ENCODE results near the gene IGFBP6.

Gene IGFBP6

GRCh38 chr12:53097564-53098353, at the start of gene IGFBP6:
IGFBP6 (plus strand) TSS chr12:53097667; CDS start chr12:53097718, 51 bp downstream.
- in situ Hi-C loops (cut with HindIII; ENCODE audit: low sequenced_read_pairs), result no loop called here

DNA sequence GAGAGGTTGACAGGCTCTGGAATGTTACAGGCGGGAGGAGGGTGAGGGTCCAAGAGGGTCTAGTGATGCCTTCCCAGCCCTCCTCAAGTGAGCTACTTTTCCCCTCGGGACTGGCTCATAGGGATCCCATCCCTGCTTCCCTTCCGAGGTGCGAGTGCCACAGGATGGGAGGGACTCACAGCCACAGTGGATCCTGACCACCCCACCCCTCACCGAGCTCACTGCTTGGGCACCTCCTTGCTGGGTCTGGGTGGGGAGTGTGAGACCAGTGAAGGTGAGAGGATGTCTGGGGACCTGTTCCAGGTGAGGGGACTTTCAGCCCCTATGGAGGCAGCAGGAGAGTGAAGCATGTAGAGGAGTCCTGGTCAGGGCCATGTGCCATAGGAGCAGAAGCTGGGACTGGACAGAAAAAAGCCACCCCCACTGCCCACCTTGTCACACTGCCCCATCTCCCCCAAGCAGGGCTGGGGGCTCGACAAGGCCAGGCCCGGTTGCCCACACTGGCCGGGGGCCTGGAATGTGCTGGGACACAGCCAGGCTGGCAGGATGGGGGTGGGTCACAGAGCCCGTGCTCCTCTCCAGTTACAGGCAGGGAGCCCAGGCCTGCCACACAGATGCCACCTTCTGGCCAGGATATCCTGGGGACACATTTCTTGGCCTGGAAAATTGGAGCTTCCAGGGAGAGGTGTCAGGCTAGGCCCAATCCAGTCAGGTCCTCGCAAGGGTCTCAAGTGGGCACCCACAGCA, 49.3 kb upstream of the IGFBP6 start:
- in situ Hi-C loops (cut with HindIII; ENCODE audit: low sequenced_read_pairs), result no loop called here

DNA sequence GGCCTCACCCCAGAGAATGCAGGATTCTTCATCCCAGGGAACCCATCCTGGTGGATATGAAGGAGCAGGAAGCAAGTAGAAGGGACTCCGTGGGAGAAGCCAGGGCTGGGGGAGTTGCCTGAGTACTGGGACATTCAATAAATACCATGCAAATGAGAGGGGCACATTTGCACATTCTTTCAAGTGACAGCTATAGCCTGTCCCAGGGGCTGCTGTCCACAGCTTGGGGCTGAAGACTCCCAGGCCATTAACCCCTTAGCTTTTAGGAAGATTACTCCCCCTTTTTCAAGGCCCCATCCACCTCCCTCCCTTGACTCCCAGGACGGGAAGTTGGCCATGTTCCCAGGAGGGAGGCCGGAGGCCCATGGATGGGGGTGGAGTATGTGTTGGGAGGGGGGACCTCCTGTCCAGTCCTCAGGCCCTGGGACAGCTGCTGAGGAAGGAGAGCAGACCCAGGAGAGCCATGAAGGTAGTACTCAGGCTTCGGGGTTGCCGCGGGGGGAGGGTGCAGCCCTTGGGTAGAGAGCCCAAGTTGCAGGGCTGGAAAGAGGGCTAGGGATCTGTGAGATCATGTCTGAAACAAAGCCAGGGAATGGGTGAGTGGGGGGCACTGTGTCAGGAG, 48.6 kb upstream of the IGFBP6 start:
- in situ Hi-C loops (cut with HindIII; ENCODE audit: low sequenced_read_pairs), result no loop called here

- in situ Hi-C loops (cut with HindIII; ENCODE audit: low sequenced_read_pairs), result no loop called here
Measured at GRCh38 chr12:53049571-53050318, 47.7 kb upstream of the IGFBP6 start, which contains the start of gene TNS2. TNS2 (plus strand) TSS chr12:53050065; CDS start chr12:53050186, 121 bp downstream.

DNA sequence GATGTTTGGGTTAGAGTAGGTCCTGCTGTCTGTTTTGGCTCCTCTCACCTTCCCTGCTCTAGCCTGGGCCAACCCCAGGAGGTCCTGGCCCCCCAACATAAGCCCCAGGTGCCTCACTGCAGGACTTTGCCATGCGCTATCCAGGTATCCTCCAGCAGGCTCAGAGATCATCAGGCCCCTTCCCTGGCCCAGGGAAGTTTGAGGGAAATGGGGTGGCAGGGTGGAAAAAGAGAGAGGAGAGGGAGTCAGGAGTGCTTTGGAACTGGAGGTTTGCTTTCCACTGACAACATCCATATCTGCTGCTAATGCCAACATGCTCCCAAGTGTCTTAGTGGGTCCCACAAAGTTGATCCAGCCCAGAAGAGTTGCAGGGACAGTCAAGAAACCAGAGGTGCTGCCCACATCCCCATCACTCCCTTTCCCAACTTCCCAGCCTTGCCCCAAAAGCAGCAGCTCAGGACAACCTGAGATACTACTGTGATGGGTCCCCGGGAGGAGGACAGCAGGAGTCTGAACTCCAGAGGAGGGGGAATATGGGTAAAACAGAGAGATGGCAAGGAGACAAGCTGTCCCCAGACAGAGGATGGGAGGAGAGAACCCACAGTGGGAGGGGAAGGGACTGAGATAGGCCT, 46.9 kb upstream of the IGFBP6 start:
- in situ Hi-C loops (cut with HindIII; ENCODE audit: low sequenced_read_pairs), result no loop called here

GRCh38 chr12:53051058-53051880, 46.2 kb upstream of the IGFBP6 start:
- in situ Hi-C loops (cut with HindIII; ENCODE audit: low sequenced_read_pairs), result no loop called here

DNA sequence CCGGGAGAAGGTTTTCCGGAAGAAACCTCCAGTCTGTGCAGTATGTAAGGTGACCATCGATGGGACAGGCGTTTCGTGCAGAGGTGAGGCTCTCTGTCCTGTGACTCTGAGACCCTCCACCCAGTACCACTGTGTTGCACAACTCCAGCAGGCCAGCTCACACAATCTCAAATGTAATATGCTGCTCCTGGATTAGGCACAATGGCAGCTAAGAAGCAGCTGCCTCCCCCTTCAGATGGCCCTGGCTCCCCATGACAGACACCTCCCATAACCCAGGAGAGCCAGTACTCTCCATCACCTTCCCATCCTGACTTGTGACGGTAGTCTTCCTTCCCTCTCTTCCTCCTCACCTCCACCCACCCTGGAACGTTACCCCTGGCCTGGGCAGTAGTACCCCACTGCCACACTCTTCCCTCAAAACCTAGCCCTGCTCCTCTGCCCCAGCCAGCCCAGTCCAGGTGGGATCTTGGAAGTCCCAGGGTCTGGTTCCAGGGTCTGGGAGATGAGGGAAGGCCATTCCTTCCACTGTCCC, 45.5 kb upstream of the IGFBP6 start:
- in situ Hi-C loops (cut with HindIII; ENCODE audit: low sequenced_read_pairs), result no loop called here

DNA sequence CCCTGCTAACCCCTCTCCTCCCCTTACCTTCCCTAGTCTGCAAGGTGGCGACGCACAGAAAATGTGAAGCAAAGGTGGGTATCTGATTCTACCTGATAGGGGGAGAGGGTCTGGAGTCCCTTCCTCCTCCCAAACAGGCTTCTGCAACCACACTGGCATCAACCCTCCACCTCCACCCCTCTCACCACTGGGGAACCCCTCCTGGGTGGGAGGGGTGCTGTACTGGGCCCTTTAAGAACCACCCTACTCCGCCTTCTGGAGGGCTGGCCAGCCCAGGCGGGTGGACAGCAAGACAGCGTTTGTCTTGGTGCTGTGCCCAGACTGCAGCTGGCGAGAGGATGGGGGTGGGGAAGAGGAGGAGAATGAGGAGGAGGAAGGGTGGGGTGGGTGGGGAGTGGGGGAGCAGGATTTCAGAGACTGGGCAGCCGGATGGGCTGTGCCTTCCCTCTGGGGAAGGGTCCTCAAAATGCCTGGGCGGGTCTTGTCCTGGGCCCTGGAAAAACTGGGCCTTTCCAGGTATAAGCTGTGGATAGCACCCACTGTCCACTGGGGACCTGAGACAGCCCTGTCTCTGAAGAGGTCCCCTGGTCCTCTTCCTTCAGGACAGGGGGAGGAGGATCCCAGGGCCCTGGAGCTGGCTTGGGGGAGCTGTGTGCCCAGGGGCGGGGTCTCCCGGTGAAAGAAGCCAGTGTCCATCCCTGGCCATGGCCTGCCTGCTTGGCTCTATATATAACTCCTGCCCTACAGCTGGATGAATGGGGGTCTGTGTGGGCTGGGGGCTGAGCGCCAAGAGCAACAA, 44.8 kb upstream of the IGFBP6 start:
- in situ Hi-C loops (cut with HindIII; ENCODE audit: low sequenced_read_pairs), result no loop called here

DNA sequence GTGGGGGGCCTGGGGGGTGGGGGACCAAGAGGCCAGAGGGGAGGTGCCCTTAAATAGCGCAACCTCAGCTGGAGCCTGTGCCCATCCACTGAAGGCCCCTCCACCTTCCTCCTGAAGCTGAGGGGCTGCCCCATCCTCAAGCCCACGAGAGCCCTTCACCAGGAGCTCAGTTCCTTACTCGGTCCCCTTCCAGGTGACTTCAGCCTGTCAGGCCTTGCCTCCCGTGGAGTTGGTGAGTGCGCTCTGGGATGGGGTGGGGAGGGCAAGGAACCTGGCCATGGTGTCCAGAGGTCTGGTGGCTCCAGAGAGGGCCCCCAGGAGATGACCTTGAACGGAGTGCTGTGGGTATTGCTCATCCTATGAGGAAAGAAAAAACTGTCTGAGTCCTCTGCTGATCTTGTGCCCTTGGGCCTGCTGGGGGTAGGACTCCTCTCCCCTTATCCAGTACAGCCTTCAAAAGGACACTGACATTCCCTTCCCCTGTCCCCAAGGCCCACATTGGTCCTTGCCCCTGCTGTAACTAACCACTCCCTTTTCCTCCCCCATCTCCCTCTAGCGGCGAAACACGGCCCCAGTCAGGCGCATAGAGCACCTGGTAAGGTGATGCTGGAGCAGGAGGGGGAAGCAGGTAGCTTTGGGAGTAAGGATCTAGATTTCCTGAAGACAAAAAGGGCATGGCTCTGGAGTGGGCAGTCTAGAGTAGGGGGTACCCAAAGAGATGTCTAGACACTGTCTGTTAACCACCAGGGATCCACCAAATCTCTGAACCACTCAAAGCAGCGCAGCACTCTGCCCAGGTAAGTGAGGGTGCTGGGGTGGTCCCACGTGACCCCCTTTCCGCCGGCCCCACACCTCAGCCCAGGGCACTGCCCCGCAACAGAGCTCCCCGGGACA, 44.0 kb upstream of the IGFBP6 start:
- in situ Hi-C loops (cut with HindIII; ENCODE audit: low sequenced_read_pairs), result no loop called here

DNA sequence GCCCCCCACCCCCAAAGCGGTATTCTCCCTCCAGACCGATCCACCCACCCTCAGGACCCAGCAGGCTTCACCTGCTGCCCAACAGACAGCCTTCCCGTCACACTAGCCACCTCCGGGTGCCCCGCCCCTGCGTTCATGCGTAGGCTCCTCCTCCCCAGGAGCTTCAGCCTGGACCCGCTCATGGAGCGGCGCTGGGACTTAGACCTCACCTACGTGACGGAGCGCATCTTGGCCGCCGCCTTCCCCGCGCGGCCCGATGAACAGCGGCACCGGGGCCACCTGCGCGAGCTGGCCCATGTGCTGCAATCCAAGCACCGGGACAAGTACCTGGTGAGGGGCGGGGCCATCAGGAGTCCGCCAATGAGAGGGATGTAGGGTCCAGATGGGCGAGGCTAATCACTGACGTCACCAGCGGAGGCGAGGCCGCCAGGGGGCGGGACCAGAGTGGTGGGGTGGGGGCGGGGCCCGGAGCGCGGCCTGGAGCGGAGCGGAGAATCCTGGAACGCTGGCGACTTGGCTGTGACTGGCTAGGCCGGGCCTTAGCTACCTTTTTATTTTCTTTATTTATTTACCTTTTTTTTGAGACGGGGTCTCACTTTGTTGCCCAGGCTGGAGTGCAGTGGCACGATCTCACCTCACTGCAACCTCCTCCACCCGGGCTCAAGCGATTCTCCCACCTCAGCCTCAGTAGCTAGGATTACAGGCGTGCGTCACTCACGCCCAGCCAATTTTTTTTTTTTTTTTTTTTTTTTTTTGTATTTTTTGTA, 43.2 kb upstream of the IGFBP6 start:
- in situ Hi-C loops (cut with HindIII; ENCODE audit: low sequenced_read_pairs), result no loop called here

GRCh38 chr12:53055471-53056266, 41.8 kb upstream of the IGFBP6 start:
- in situ Hi-C loops (cut with HindIII; ENCODE audit: low sequenced_read_pairs), result no loop called here

DNA sequence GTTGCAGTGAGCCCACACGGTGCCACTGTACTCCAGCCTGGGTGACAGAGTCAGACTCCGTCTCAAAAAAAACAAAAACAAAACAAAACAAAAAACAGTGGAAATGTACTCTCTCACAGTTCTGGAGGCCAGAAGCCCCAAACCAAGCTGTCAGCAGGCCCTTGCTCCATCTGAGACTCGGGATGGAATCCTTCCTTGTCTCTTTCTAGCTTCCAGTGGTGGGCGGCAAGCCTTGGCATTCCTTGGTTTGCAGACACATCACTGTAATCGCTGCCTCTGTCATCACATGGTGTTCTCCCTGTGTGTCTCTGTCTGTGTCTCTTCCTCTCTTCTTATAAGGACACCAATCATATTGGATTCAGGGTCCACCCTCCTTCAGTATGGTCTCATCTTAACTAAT, 41.2 kb upstream of the IGFBP6 start:
- in situ Hi-C loops (cut with HindIII; ENCODE audit: low sequenced_read_pairs), result no loop called here

GRCh38 chr12:53056901-53057300, 40.6 kb upstream of the IGFBP6 start:
- in situ Hi-C loops (cut with HindIII; ENCODE audit: low sequenced_read_pairs), result no loop called here

GRCh38 chr12:53057816-53058500, 39.5 kb upstream of the IGFBP6 start:
- in situ Hi-C loops (cut with HindIII; ENCODE audit: low sequenced_read_pairs), result no loop called here

- in situ Hi-C loops (cut with HindIII; ENCODE audit: low sequenced_read_pairs), result no loop called here
Measured at GRCh38 chr12:53058674-53059433, 38.6 kb upstream of the IGFBP6 start.
